HL-60 (cell line): ENCODE measurements around the gene KRTAP5-7.

Experiments used
- GABPA ChIP-seq: IDR thresholded peaks from 2 replicates; pipeline ENCODE4 v1.6.1; 2012; ENCODE audit warnings: low read depth
- POLR2AphosphoS5 ChIP-seq: IDR thresholded peaks from 2 replicates; pipeline ENCODE4 v1.6.1; 2012; ENCODE audit warnings: low read depth
- SPI1 ChIP-seq: IDR thresholded peaks from 2 replicates; pipeline ENCODE4 v1.6.1; 2012; ENCODE audit warnings: low read depth, mild to moderate bottlenecking, borderline replicate concordance
- TF ChIP-seq, protein P1 (sequence below): IDR thresholded peaks from one replicate; pipeline ENCODE4 v1.5.1; 2011; ENCODE audit warnings: low read length, control low read depth, inconsistent platforms; ENCODE audit not compliant: insufficient read depth
- TF ChIP-seq, protein P2 (sequence below): IDR thresholded peaks from 2 replicates; pipeline ENCODE4 v1.6.1; 2012; ENCODE audit warnings: low read depth; ENCODE audit not compliant: insufficient replicate concordance

DNA sequence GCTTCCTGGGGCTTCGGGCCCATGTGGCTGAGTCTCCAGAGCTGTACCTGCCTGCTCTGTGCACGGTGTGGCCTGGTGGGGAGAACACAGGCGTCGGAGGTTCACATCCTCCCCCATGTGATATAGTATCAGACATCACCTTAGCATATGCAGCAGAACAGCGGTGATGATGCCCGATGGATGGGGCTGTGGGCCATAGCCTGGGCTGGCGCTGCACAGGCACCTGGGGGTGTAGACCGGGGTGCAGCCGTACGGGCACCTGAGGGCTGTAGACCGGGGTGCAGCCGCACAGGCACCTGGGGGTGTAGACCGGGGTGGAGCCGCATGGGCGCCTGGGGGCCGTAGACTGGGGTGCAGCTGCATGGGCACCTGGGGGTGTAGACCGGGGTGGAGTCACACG is 44.9 kb upstream of the KRTAP5-7 start:
- TF ChIP-seq, protein P1, sequence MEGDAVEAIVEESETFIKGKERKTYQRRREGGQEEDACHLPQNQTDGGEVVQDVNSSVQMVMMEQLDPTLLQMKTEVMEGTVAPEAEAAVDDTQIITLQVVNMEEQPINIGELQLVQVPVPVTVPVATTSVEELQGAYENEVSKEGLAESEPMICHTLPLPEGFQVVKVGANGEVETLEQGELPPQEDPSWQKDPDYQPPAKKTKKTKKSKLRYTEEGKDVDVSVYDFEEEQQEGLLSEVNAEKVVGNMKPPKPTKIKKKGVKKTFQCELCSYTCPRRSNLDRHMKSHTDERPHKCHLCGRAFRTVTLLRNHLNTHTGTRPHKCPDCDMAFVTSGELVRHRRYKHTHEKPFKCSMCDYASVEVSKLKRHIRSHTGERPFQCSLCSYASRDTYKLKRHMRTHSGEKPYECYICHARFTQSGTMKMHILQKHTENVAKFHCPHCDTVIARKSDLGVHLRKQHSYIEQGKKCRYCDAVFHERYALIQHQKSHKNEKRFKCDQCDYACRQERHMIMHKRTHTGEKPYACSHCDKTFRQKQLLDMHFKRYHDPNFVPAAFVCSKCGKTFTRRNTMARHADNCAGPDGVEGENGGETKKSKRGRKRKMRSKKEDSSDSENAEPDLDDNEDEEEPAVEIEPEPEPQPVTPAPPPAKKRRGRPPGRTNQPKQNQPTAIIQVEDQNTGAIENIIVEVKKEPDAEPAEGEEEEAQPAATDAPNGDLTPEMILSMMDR = no peak
- TF ChIP-seq, protein P2, sequence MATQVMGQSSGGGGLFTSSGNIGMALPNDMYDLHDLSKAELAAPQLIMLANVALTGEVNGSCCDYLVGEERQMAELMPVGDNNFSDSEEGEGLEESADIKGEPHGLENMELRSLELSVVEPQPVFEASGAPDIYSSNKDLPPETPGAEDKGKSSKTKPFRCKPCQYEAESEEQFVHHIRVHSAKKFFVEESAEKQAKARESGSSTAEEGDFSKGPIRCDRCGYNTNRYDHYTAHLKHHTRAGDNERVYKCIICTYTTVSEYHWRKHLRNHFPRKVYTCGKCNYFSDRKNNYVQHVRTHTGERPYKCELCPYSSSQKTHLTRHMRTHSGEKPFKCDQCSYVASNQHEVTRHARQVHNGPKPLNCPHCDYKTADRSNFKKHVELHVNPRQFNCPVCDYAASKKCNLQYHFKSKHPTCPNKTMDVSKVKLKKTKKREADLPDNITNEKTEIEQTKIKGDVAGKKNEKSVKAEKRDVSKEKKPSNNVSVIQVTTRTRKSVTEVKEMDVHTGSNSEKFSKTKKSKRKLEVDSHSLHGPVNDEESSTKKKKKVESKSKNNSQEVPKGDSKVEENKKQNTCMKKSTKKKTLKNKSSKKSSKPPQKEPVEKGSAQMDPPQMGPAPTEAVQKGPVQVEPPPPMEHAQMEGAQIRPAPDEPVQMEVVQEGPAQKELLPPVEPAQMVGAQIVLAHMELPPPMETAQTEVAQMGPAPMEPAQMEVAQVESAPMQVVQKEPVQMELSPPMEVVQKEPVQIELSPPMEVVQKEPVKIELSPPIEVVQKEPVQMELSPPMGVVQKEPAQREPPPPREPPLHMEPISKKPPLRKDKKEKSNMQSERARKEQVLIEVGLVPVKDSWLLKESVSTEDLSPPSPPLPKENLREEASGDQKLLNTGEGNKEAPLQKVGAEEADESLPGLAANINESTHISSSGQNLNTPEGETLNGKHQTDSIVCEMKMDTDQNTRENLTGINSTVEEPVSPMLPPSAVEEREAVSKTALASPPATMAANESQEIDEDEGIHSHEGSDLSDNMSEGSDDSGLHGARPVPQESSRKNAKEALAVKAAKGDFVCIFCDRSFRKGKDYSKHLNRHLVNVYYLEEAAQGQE = no peak
- TF ChIP-seq SPI1 (no peak), POLR2AphosphoS5 (no peak), GABPA (no peak)
